Muscle of arm (tissue), 12 donors: ENCODE data around the gene TTC9. TPM values are rescaled to one million over a fixed set of nuclear protein-coding genes. Genes with fewer than 3 reads are reported as not detected.
A peak's percentile ranks its signal among the peaks of the same experiment; 100 is the strongest.

ENCODE experiments used
- DNase-seq: peaks from one replicate; pipeline ENCODE4 v3.0.0-alpha.2; 2013
- polyA plus RNA-seq, 12 donors: library from polyadenylated mRNA; unstranded; fragments of 120-200 nt; gene quantifications; one replicate each; pipeline ENCODE4 v1.2.1, GENCODE V29; 2013; ENCODE audit not compliant: insufficient read length in 12 of 12

The TTC9 gene
- polyA plus RNA-seq, 12 donors: 5.8 to 11.1 (median 7.7) TPM; not detected in 1

DNA sequence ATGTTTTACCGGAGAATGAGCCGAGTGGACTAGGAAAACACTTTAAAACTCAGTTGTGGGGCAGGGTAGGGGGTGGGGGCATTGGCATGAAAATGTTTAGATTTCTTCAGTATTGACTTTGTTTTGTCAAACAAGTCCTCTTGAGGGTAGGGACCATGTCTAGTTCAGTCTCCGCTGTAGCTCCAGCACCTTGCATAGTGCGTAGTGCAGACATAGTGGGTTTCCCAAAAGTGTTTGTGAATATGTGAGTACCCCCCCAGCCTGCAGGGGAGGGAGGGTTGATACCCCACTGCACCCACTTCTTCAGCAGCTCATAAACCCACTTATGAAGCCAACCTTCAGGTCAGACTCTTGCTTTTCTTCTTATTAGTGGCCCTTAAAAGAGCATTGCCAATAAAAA lies 71.4 kb downstream of the TTC9 start:
- DNase-seq: no peak

DNA sequence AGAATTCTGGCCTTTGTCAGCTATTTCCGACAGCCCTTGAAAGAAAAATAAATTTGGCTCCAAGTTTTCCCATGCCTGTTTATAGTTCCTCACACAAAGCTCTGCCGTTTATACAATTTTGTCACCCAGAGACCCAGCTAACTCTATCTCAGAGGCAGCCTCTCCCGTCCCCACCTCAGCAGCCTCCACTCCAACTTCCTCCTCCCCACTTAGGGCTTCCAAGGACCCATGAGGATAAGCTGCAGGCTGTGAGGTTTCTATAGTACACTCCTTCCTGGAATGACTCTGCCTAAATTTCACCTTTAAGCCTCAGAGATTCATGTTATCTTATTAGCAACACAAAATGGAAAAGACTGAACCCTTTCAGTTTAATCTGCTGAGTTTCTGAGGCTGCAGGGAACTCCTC lies 71.8 kb downstream of the TTC9 start:
- no peak for DNase-seq

DNA sequence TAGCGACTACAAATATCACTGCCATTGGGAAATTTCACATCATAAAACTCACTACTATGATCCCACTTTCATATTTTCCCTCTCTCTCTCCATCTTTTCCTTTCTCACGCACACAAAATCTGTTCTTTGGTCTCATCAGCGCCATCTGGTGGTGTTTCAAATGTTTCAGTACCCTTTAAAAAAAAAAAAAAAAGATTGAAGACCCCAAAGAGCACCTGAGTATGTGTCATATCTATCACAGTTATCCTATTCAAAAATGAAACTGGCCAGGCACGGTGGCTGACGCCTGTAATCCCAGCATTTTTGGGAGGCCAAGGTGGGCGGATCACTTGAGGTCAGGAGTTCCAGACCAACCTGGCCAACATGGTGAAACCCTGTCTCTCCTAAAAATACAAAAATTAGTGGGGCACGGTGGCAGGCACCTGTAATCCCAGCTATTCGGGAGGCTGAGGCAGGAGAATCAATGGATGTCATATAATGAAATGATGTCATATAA lies 72.4 kb downstream of the TTC9 start:
- DNase-seq: peak; percentile 68

DNA sequence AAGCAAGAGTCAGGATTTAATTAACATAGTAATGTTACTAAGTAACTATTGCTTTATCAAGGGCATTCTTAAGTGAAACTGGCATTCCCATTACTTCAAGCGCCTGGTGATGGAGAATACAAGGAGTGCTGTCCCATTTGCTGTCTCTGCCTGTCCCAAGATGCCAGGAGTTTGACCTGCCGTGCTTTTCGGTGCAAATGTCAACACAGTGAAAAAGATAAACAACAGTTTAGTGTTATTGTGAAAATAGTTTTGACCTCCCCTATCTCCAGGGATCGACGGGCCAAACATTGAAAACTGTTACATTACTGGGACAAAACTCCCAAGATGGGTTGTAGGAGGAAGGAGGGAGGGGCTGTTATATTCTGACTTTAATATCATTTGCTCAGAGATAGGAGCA lies 74.8 kb downstream of the TTC9 start:
- no peak for DNase-seq

DNA sequence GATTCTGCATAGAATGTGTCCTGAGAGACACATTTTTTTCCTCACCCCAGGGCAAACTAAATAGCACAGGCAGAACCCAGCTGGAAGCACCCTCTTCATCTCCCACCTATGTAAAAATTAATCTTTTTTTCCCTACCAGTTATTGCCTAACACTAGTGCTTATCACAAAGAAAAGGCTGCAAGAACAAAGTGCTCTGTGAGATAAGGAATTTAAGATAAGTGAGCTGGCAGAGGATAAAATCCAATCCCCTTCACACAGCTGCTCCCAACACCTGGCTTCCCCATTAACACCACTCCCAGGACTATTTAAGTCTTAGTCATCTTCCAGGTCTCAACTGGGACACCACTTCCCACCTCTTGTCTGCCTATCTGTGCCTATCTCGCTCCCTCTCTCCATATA lies 75.2 kb downstream of the TTC9 start:
- no peak for DNase-seq

DNA sequence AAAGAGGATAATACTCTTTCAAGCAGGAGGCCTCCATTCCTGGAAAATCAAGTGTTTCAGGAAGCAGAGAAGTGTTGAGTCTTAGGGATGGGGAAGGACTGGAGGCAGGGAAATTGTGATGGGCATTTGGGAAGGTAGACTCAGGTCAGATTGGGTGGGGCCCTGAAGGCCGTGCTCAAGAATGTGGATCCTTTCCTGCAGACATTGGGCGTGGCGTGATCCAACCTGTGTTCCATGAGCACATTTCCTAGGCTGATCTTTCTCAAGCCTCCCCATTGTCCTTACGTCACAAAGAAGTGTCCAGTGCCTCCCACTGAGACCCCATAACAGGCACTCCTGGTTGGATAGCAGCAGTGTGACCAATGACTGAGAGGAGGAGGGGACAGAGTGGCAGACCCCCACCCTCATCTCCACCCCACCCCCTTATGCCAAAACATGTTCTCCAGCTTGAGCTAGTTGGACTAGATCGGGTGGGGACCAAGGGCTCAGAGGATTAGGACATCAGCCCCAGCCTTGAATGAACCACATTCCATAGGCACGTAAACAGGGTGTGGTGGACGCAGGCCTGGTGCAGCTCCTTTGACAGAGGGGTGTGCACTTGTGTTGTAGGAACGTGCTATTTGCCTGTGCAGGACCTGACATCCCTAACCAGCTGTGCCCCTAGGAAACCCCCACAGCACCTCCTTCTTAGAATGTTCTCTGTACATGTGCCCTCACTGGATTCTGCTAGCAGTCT lies 76.8 kb downstream of the TTC9 start:
- no peak for DNase-seq

DNA sequence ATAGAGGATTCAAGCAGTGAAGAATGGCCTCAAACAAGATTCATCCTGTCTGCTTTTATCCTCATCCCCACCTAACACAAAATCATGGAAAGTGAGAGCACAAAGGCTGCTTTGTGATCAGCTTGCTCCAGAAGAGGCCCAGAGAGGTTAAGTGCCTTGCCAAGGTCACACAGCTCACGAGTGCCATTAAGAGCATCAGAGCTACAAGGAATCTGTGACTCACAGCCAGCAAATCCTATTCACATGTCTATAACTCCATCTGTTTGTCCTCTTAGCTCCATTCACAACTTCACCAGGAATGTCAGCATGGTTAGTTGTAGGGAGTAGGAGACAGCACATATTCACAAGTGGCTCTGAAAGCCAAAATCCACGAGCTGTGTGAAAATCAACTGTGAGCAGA lies 79.8 kb downstream of the TTC9 start:
- DNase-seq: no peak

DNA sequence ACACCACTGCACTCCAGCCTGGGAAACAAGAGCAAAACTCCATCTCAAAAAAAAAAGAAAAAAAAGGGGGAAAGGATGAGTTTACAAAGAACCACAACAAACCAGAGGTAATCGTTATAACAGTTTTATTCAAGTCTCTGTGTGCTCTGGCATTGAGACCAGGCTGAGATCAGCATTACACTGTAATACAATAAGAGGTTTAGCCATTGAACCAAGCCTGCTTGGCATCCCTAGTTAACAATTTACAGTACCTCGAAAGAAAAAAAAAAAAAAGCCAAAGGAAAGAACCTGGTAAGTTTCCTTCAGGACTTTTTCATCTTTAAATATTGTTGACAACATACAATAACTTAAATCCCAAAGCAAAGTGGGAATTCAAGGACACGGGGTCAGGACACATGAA lies 80.7 kb downstream of the TTC9 start:
- DNase-seq: no peak

DNA sequence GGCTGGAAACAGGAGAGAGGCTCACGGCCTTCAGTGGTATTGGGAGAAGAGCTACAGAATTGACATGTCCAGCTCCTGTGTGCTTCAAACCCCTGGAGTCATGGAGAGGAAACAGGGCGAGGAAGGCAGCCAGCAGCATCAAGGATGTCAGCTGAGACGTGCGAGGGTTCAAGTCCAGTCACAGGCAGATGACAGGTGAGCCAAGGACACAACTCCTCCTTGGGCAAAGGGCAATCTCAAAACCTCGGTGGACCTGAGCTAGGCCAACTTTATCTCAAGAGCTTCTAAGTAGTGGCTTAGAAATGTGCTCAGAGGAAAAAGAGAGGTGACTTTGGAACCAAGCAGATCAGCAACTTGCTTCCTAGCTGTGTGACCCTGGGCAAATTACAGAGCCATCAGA lies 81.6 kb downstream of the TTC9 start:
- no peak for DNase-seq

DNA sequence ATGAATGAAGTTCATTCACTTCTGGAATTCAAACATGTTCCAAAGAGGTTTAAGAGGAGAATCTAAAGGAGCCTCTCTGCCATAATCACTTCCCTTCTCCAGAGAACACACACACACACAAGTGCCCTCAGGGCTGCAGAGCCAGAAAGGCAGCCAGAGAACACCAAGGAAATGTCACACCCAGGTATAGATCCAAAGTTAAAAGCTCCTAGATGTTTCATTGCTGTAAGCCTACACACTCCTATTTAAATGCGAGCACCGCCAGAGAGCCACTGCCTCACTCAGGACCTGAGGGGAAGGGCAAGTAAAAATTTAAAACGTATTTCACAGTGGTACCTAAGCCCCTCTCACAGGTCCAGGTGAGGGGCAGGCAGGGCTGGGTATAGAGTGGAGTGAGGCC lies 82.4 kb downstream of the TTC9 start:
- no peak for DNase-seq

DNA sequence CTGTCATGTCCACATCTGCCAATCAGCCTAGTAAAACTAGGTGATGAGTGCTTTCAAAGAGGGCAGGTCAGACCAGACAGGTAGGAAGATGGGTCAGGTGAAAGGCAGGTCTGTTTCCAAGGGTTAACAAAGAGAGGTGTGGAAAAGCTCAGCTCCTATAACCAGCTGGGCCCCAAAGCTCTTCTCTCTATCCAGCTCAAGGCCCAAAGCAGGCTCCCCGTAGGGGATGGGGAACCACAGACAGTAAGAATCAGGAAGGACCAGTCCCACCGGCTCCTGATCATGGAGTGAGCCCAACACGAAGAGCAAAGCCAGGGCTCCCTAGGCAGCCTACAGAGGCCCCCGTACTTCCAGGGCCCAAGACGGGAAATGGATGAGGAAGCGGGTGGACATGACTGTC lies 83.2 kb downstream of the TTC9 start:
- DNase-seq: no peak

Other genes starting within 250 kb of the TTC9 start
- 10 to 100 TPM in 11 of 12 donors, not detected in 1; 24.1 to 39.1 (median 29.1) TPM for gene SYNJ2BP, start 224.8 kb upstream of the TTC9 start, polyA plus RNA-seq
- gene ADAM21, start 189.7 kb upstream of the TTC9 start, polyA plus RNA-seq: under 1 TPM in 10 of 12 donors, not detected in 2; 0.15 to 0.55 (median 0.40) TPM
- gene ADAM20, start 106.9 kb upstream of the TTC9 start, polyA plus RNA-seq: under 1 TPM in 7 of 12 donors, not detected in 5; 0.05 to 0.18 (median 0.11) TPM
- gene MED6, start 41.3 kb upstream of the TTC9 start, polyA plus RNA-seq: 10 to 100 TPM in 11 of 12 donors, not detected in 1; 17.9 to 37.7 (median 33.4) TPM
- 1 to 10 TPM in 2 of 12 donors, under 1 TPM in 9, not detected in 1; 0.13 to 2.6 (median 0.28) TPM for gene MAP3K9, start 167.6 kb downstream of the TTC9 start, polyA plus RNA-seq